ENCODE results near the gene ANKLE2. TPM values are rescaled to one million over a fixed set of nuclear protein-coding genes. Genes with fewer than 3 reads are reported as not detected.

Gene ANKLE2
- total and polyA plus RNA-seq, 4 donors: 32.3 to 56.4 (median 52.3) TPM

- H3K4me1 ChIP-seq (ENCODE audit: control insufficient read depth, insufficient read depth, low read length): no peaks in the 10 kb centered on the region
- H3K27ac ChIP-seq (ENCODE audit: low read depth, low read length): no peak overlapping the region
- H3K4me3 ChIP-seq (ENCODE audit: low read depth, low read length): no peak overlapping the region
- H3K9me3 ChIP-seq (ENCODE audit: control insufficient read depth, insufficient read depth, low read length): no peaks in the 10 kb centered on the region
- WGBS (ENCODE audit: insufficient coverage): 85% methylated on average over 9 of the region's 17 CpGs
- H3K27me3 ChIP-seq (ENCODE audit: control insufficient read depth, insufficient read depth, low read length): no peaks in the 10 kb centered on the region
- peaks cover 82% of the 10 kb centered on the region for H3K36me3 ChIP-seq (ENCODE audit: control insufficient read depth, insufficient read depth, low read length)
- no peak for DNase-seq (ENCODE audit: low read depth in 4 of 6, low spot score in 6 of 6)
Measured at GRCh38 chr12:132717011-132717410, 44.6 kb downstream of the ANKLE2 start.

DNA sequence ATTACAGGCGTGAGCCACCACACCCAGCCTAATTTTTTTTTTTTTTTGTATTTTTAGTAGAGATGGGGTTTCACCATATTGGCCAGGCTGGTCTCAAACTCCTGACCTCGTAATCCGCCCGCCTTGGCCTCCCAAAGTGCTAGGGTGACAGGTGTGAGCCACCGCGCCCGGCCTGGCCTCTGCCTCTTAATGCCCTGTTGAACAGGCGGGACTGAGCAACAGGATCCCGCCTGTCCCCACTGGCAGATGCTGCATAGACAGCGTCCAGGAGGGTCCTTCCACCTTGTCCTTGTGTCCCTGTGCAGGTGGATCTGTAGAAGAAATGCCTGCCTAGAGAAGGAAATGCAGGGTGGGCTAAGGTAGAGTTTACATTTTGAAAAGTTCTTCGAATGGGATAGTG lies 45.3 kb downstream of the ANKLE2 start:
- 98% methylated on average over 10 of the region's 11 CpGs for WGBS (ENCODE audit: insufficient coverage)
- H3K9me3 ChIP-seq (ENCODE audit: control insufficient read depth, insufficient read depth, low read length): no peaks in the 10 kb centered on the region
- no peak overlapping the region for H3K4me3 ChIP-seq (ENCODE audit: low read depth, low read length)
- peaks cover 5% of the 10 kb centered on the region for H3K4me1 ChIP-seq (ENCODE audit: control insufficient read depth, insufficient read depth, low read length)
- peaks cover 76% of the 10 kb centered on the region for H3K36me3 ChIP-seq (ENCODE audit: control insufficient read depth, insufficient read depth, low read length)
- no peak overlapping the region for H3K27ac ChIP-seq (ENCODE audit: low read depth, low read length)
- no peak for DNase-seq (ENCODE audit: low read depth in 4 of 6, low spot score in 6 of 6)
- no peaks in the 10 kb centered on the region for H3K27me3 ChIP-seq (ENCODE audit: control insufficient read depth, insufficient read depth, low read length)

- H3K27ac ChIP-seq (ENCODE audit: low read depth, low read length): no peak overlapping the region
- WGBS (ENCODE audit: insufficient coverage): 97% methylated on average over 8 of the region's 9 CpGs
- no peaks in the 10 kb centered on the region for H3K27me3 ChIP-seq (ENCODE audit: control insufficient read depth, insufficient read depth, low read length)
- H3K4me1 ChIP-seq (ENCODE audit: control insufficient read depth, insufficient read depth, low read length): peaks cover 6% of the 10 kb centered on the region
- peaks cover 71% of the 10 kb centered on the region for H3K36me3 ChIP-seq (ENCODE audit: control insufficient read depth, insufficient read depth, low read length)
- H3K4me3 ChIP-seq (ENCODE audit: low read depth, low read length): no peak overlapping the region
- DNase-seq (ENCODE audit: low read depth in 4 of 6, low spot score in 6 of 6): no peak
- no peaks in the 10 kb centered on the region for H3K9me3 ChIP-seq (ENCODE audit: control insufficient read depth, insufficient read depth, low read length)
Measured at GRCh38 chr12:132715874-132716273, 45.8 kb downstream of the ANKLE2 start.

DNA sequence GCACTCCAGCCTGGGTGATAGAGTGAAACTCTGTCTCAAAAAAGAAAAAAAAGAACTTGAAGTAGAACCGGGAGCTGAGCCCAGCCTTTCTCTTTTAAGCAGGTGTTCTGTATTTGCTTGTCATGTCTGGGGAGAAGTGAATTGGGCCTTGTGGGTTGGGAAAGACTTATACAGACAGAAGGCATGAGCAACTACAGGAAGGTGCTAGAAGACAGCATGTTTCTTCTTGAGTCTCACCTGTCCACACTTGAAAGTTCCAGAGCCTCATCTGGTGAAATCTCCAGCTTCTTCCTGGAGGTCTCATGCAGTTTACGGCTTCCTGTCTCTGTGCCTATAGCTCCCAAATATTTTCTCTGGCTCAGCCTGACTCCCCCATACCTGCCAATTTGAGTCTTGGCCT lies 48.5 kb downstream of the ANKLE2 start:
- Histone ChIP-seq H3K36me3 (ENCODE audit: control insufficient read depth, insufficient read depth, low read length) (peaks cover 46% of the 10 kb centered on the region), H3K27me3 (ENCODE audit: control insufficient read depth, insufficient read depth, low read length) (no peaks in the 10 kb centered on the region), H3K4me1 (ENCODE audit: control insufficient read depth, insufficient read depth, low read length) (peaks cover 14% of the 10 kb centered on the region), H3K9me3 (ENCODE audit: control insufficient read depth, insufficient read depth, low read length) (no peaks in the 10 kb centered on the region), H3K27ac (ENCODE audit: low read depth, low read length) (no peak overlapping the region), H3K4me3 (ENCODE audit: low read depth, low read length) (no peak overlapping the region)
- WGBS (ENCODE audit: insufficient coverage): 89% methylated on average over 2 of the region's 2 CpGs
- DNase-seq (ENCODE audit: low read depth in 4 of 6, low spot score in 6 of 6): no peak

GRCh38 chr12:132711080-132711843 lies 50.4 kb downstream of the ANKLE2 start:
- Histone ChIP-seq H3K27me3 (ENCODE audit: control insufficient read depth, insufficient read depth, low read length) (no peaks in the 10 kb centered on the region), H3K36me3 (ENCODE audit: control insufficient read depth, insufficient read depth, low read length) (peaks cover 33% of the 10 kb centered on the region), H3K9me3 (ENCODE audit: control insufficient read depth, insufficient read depth, low read length) (no peaks in the 10 kb centered on the region), H3K27ac (ENCODE audit: low read depth, low read length) (no peak overlapping the region), H3K4me3 (ENCODE audit: low read depth, low read length) (peak overlapping the region; percentile 47), H3K4me1 (ENCODE audit: control insufficient read depth, insufficient read depth, low read length) (peaks cover 14% of the 10 kb centered on the region)
- DNase-seq (ENCODE audit: low read depth in 4 of 6, low spot score in 6 of 6): peak in 1 of 6 donors; percentile 25
- WGBS (ENCODE audit: insufficient coverage): 7% methylated on average over 53 of the region's 59 CpGs

GRCh38 chr12:132710405-132711079 lies 51.1 kb downstream of the ANKLE2 start, which contains the start of gene PGAM5:
Gene PGAM5, plus strand, starts transcription at chr12:132710842. Its CDS starts 35 bp downstream, at chr12:132710877.
- H3K9me3 ChIP-seq (ENCODE audit: control insufficient read depth, insufficient read depth, low read length): no peaks in the 10 kb centered on the region
- peaks cover 14% of the 10 kb centered on the region for H3K4me1 ChIP-seq (ENCODE audit: control insufficient read depth, insufficient read depth, low read length)
- peak within 1 kb of the TSS; percentile 82 for H3K4me3 ChIP-seq (ENCODE audit: low read depth, low read length)
- peak within 1 kb of the TSS; percentile 73 for H3K27ac ChIP-seq (ENCODE audit: low read depth, low read length)
- peak; percentile 57 to 95 (median 78) for DNase-seq (ENCODE audit: low read depth in 4 of 6, low spot score in 6 of 6)
- H3K36me3 ChIP-seq (ENCODE audit: control insufficient read depth, insufficient read depth, low read length): peaks cover 26% of the 10 kb centered on the region
- WGBS (ENCODE audit: insufficient coverage): under 1% methylated on average over 94 of the region's 94 CpGs
- H3K27me3 ChIP-seq (ENCODE audit: control insufficient read depth, insufficient read depth, low read length): no peaks in the 10 kb centered on the region

DNA sequence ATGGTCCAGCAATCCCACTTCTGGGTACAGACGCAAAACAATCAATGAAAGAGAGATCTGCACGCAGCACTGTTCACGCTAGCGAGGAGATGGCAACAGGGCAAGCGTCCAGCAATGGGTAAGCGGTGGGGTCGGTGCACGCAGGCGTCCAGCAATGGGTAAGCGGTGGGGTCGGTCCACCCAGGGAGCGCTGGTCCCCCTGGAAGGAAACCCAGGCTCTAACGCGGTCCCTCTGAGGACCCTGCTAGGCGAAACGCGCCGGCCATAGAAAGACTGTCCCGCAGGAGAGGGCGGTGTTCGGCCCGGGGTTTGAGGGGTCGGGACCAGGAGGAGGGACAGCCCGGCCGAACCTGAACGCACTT lies 51.6 kb downstream of the ANKLE2 start:
- WGBS (ENCODE audit: insufficient coverage): under 1% methylated on average over 26 of the region's 26 CpGs
- Histone ChIP-seq H3K4me3 (ENCODE audit: low read depth, low read length) (peak overlapping the region; percentile 82), H3K27ac (ENCODE audit: low read depth, low read length) (peak overlapping the region; percentile 73), H3K4me1 (ENCODE audit: control insufficient read depth, insufficient read depth, low read length) (peaks cover 14% of the 10 kb centered on the region), H3K27me3 (ENCODE audit: control insufficient read depth, insufficient read depth, low read length) (no peaks in the 10 kb centered on the region), H3K36me3 (ENCODE audit: control insufficient read depth, insufficient read depth, low read length) (peaks cover 29% of the 10 kb centered on the region), H3K9me3 (ENCODE audit: control insufficient read depth, insufficient read depth, low read length) (no peaks in the 10 kb centered on the region)
- peak in 2 of 6 donors; percentile 6 to 32 for DNase-seq (ENCODE audit: low read depth in 4 of 6, low spot score in 6 of 6)

DNA sequence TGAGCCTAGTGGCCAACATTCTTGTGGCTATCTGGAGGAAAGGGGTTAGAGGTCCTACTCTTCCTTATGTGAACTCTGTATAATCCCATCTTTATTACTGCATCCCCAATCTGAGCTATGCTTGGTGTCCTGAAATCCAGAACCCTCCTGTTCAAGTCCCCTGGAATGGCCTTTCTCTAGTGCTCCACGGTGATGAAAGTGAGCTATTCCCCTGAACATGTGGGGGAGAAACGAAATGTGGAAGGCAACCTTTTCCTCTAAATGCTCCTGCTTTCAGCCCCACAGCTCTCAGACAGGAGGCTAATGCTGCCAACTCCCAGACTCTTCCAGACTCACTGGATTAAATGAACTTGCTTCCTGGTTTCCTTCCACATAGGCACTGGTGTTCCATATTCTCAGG lies 53.5 kb downstream of the ANKLE2 start:
- WGBS (ENCODE audit: insufficient coverage): no CpG with 5 or more reads among the region's 2 CpGs

GRCh38 chr12:132707241-132707640 lies 54.4 kb downstream of the ANKLE2 start:
- Histone ChIP-seq H3K27ac (ENCODE audit: low read depth, low read length) (no peak overlapping the region), H3K36me3 (ENCODE audit: control insufficient read depth, insufficient read depth, low read length) (peaks cover 38% of the 10 kb centered on the region), H3K9me3 (ENCODE audit: control insufficient read depth, insufficient read depth, low read length) (no peaks in the 10 kb centered on the region), H3K4me1 (ENCODE audit: control insufficient read depth, insufficient read depth, low read length) (peaks cover 14% of the 10 kb centered on the region), H3K4me3 (ENCODE audit: low read depth, low read length) (no peak overlapping the region), H3K27me3 (ENCODE audit: control insufficient read depth, insufficient read depth, low read length) (no peaks in the 10 kb centered on the region)
- 89% methylated on average over 6 of the region's 6 CpGs for WGBS (ENCODE audit: insufficient coverage)
- DNase-seq (ENCODE audit: low read depth in 4 of 6, low spot score in 6 of 6): no peak

More for the DNA sequence above, 53.5 kb downstream of the ANKLE2 start:
- Histone ChIP-seq H3K4me3 (ENCODE audit: low read depth, low read length) (no peak overlapping the region), H3K4me1 (ENCODE audit: control insufficient read depth, insufficient read depth, low read length) (peaks cover 14% of the 10 kb centered on the region), H3K9me3 (ENCODE audit: control insufficient read depth, insufficient read depth, low read length) (no peaks in the 10 kb centered on the region), H3K36me3 (ENCODE audit: control insufficient read depth, insufficient read depth, low read length) (peaks cover 29% of the 10 kb centered on the region), H3K27me3 (ENCODE audit: control insufficient read depth, insufficient read depth, low read length) (no peaks in the 10 kb centered on the region), H3K27ac (ENCODE audit: low read depth, low read length) (no peak overlapping the region)
- DNase-seq (ENCODE audit: low read depth in 4 of 6, low spot score in 6 of 6): no peak
